Keratinocyte (primary cell): ENCODE data around the gene NFIL3. TPM values are rescaled to one million over a fixed set of nuclear protein-coding genes. Genes with fewer than 3 reads are reported as not detected.

Experiments
- DNase-seq: peaks from one replicate; pipeline ENCODE4 v3.0.0-alpha.2; 2011; ENCODE audit warnings: low read depth, missing footprints, low spot score
- FAIRE-seq: peaks from 2 replicates; lab custom pipeline; 2011; peaks lifted over from hg19 to GRCh38; lab: Jason Lieb, UNC
- H2AFZ ChIP-seq: 2 replicates; pipeline ENCODE4 v1.6.0; 2012; ENCODE audit warnings: low read length, control low read depth, inconsistent platforms; ENCODE audit not compliant: control insufficient read depth
- H3K27ac ChIP-seq: 2 replicates; pipeline ENCODE4 v1.5.1; 2011; ENCODE audit warnings: low read length; ENCODE audit not compliant: control insufficient read depth, insufficient read depth
- H3K27me3 ChIP-seq: 3 replicates; pipeline ENCODE4 v1.6.0; 2011; ENCODE audit warnings: low read length; ENCODE audit not compliant: control insufficient read depth, insufficient read depth; ENCODE audit errors: extremely low read depth
- H3K36me3 ChIP-seq, 2 experiments: 2 replicates in 1 of 2; 3 replicates in 1 of 2; pipeline ENCODE4 v1.5.1; 2011; ENCODE audit warnings: low read length in 2 of 2, mild to moderate bottlenecking in 1 of 2; ENCODE audit not compliant: control insufficient read depth in 2 of 2, insufficient read depth in 2 of 2; ENCODE audit errors: extremely low read depth in 1 of 2
- H3K4me1 ChIP-seq: 3 replicates; pipeline ENCODE4 v1.5.1; 2011; ENCODE audit warnings: low read length; ENCODE audit not compliant: control insufficient read depth, insufficient read depth; ENCODE audit errors: extremely low read depth
- H3K4me2 ChIP-seq: 3 replicates; pipeline ENCODE4 v1.6.0; 2011; ENCODE audit warnings: low read depth, low read length; ENCODE audit not compliant: control insufficient read depth, insufficient read depth; ENCODE audit errors: extremely low read depth
- H3K4me3 ChIP-seq, 3 experiments: fragments of 200-600 bp in 1 of 3; sonication (generic) in 1 of 3; 2 replicates in 2 of 3; 3 replicates in 1 of 3; pipeline ENCODE4 v1.5.1; 2011 to 2016; ENCODE audit warnings: low read length in 3 of 3, mild to moderate bottlenecking in 3 of 3, control low read depth in 2 of 3, inconsistent platforms in 1 of 3, low read depth in 1 of 3, mixed read lengths in 1 of 3, mixed run types in 1 of 3, moderate library complexity in 1 of 3; ENCODE audit not compliant: control insufficient read depth in 2 of 3, insufficient read depth in 2 of 3; ENCODE audit errors: extremely low read depth in 1 of 3
- H3K79me2 ChIP-seq: 2 replicates; pipeline ENCODE4 v1.6.0; 2012; ENCODE audit warnings: low read length; ENCODE audit not compliant: control insufficient read depth, insufficient read depth
- H3K9ac ChIP-seq: 3 replicates; pipeline ENCODE4 v1.6.0; 2011; ENCODE audit warnings: low read length; ENCODE audit not compliant: control insufficient read depth, insufficient read depth; ENCODE audit errors: extremely low read depth
- H3K9me1 ChIP-seq: 3 replicates; pipeline ENCODE4 v1.6.0; 2011; ENCODE audit warnings: low read length; ENCODE audit not compliant: control insufficient read depth, insufficient read depth; ENCODE audit errors: extremely low read depth
- H3K9me3 ChIP-seq: 2 replicates; pipeline ENCODE4 v1.5.1; 2012; ENCODE audit warnings: low read depth, low read length; ENCODE audit not compliant: control insufficient read depth
- H4K20me1 ChIP-seq: 3 replicates; pipeline ENCODE4 v1.6.0; 2011; ENCODE audit warnings: low read length; ENCODE audit not compliant: control insufficient read depth, insufficient read depth; ENCODE audit errors: extremely low read depth
- EZH2 ChIP-seq: IDR thresholded peaks from one replicate; pipeline ENCODE4 v1.6.1; 2012; ENCODE audit warnings: inconsistent platforms, mild to moderate bottlenecking, low read length, moderate library complexity
- dilution Hi-C: fragments of 300-500 bp; cut with MboI; formaldehyde crosslinking; loops from one replicate; pipeline ENCODE4 v1.7.0; 2020; ENCODE audit warnings: low sequenced_read_pairs; ENCODE audit not compliant: extremely low pct_ligation_motif_present
- polyA plus RNA-seq, 5 experiments: library from polyadenylated mRNA; depleted of rRNA in 3 of 5; stranded (reverse) in 3 of 5; stranded (forward) in 1 of 5; unstranded in 1 of 5; fragments of >200 nt; gene quantifications; 1 replicate in 1 of 5; 2 replicates in 3 of 5; 3 replicates in 1 of 5; pipeline versions ENCODE4 v1.2.1 to v1.2.3, GENCODE V29; 2011 to 2012; ENCODE audit warnings: missing spikeins in 2 of 5, low read depth in 1 of 5, low replicate concordance in 1 of 5
- TF ChIP-seq, protein P1 (sequence below), 3 experiments: IDR thresholded peaks in 1 of 3; conservative IDR thresholded peaks in 1 of 3; optimal IDR thresholded peaks in 1 of 3; 2 replicates in 2 of 3; 3 replicates in 1 of 3; pipeline versions ENCODE3 to v1.5.1; 2011; ENCODE audit warnings: low read length in 3 of 3, mild to moderate bottlenecking in 3 of 3, moderate library complexity in 2 of 3, control low read depth in 1 of 3, inconsistent platforms in 1 of 3; ENCODE audit not compliant: insufficient read depth in 2 of 3; ENCODE audit errors: extremely low read depth in 1 of 3

Gene NFIL3
- polyA plus RNA-seq, 1 donor (not counting 4 experiments of a cell fraction or from before 2014, with no cell fraction given), result 9.3 TPM

- H3K79me2 ChIP-seq, result peaks cover 9% of the 10 kb centered on the region
- no peaks in the 10 kb centered on the region for H3K9me1 ChIP-seq
- no peak overlapping the region for H3K4me2 ChIP-seq
These were observed 12.4 kb downstream of the NFIL3 start for GRCh38 chr9:91411096-91411771.

GRCh38 chr9:91410161-91410560, 13.5 kb downstream of the NFIL3 start:
- Histone ChIP-seq H3K4me3 (no peak overlapping the region), H3K79me2 (peaks cover 5% of the 10 kb centered on the region), H3K27ac (no peak overlapping the region), H2AFZ (no peak overlapping the region), H3K36me3 (peaks cover 3 to 12% of the 10 kb centered on the region in 2 experiments), H3K27me3 (no peaks in the 10 kb centered on the region), H3K4me2 (no peak overlapping the region), H3K9me1 (no peaks in the 10 kb centered on the region), H3K4me1 (no peaks in the 10 kb centered on the region), H3K9ac (no peak overlapping the region), H3K9me3 (no peaks in the 10 kb centered on the region), H4K20me1 (no peaks in the 10 kb centered on the region)
- dilution Hi-C loops, result no loop called here
- no peak for FAIRE-seq
- DNase-seq, result no peak
- TF ChIP-seq, protein P1, sequence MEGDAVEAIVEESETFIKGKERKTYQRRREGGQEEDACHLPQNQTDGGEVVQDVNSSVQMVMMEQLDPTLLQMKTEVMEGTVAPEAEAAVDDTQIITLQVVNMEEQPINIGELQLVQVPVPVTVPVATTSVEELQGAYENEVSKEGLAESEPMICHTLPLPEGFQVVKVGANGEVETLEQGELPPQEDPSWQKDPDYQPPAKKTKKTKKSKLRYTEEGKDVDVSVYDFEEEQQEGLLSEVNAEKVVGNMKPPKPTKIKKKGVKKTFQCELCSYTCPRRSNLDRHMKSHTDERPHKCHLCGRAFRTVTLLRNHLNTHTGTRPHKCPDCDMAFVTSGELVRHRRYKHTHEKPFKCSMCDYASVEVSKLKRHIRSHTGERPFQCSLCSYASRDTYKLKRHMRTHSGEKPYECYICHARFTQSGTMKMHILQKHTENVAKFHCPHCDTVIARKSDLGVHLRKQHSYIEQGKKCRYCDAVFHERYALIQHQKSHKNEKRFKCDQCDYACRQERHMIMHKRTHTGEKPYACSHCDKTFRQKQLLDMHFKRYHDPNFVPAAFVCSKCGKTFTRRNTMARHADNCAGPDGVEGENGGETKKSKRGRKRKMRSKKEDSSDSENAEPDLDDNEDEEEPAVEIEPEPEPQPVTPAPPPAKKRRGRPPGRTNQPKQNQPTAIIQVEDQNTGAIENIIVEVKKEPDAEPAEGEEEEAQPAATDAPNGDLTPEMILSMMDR (optimal IDR thresholded peaks at IDR 0.05 in 1 of 3, IDR thresholded peaks at IDR 0.05 in 1 of 3, conservative IDR thresholded peaks at IDR 0.05 in 1 of 3; ENCODE audit: extremely low read depth in 1 of 3, insufficient read depth in 2 of 3, low read length in 3 of 3), result no peak
- no peak for TF ChIP-seq EZH2

More at GRCh38 chr9:91411096-91411771, 12.4 kb downstream of the NFIL3 start:
- H3K36me3 ChIP-seq, result peaks cover 3 to 12% of the 10 kb centered on the region in 2 experiments
- H3K4me3 ChIP-seq, result no peak overlapping the region
- no peak overlapping the region for H3K27ac ChIP-seq
- H3K9ac ChIP-seq, result no peak overlapping the region
- FAIRE-seq (peak; percentile 84), DNase-seq (no peak)
- peaks cover 5% of the 10 kb centered on the region for H4K20me1 ChIP-seq
- no peak overlapping the region for H2AFZ ChIP-seq
- dilution Hi-C loops, result no loop called here
- TF ChIP-seq, protein P1 (optimal IDR thresholded peaks at IDR 0.05 in 1 of 3, IDR thresholded peaks at IDR 0.05 in 1 of 3, conservative IDR thresholded peaks at IDR 0.05 in 1 of 3; ENCODE audit: extremely low read depth in 1 of 3, insufficient read depth in 2 of 3, low read length in 3 of 3), result peak in 1 of 3 experiments; percentile 2
- no peak for TF ChIP-seq EZH2
- no peaks in the 10 kb centered on the region for H3K9me3 ChIP-seq
- H3K4me1 ChIP-seq, result peaks cover 4% of the 10 kb centered on the region
- no peaks in the 10 kb centered on the region for H3K27me3 ChIP-seq
